GM18519 (cell line): ENCODE results near the gene PLCB1.

ENCODE experiments used
- ATAC-seq: cut with Tn5 transposase; IDR thresholded peaks from one replicate; pipeline ENCODE4 v1.9.1; 2021; ENCODE audit warnings: mild to moderate bottlenecking, moderate library complexity; ENCODE audit not compliant: unreplicated experiment, low FRiP score

Gene PLCB1

GRCh38 chr20:8471465-8471864 is 339.4 kb downstream of the PLCB1 start:
- no peak for ATAC-seq

DNA sequence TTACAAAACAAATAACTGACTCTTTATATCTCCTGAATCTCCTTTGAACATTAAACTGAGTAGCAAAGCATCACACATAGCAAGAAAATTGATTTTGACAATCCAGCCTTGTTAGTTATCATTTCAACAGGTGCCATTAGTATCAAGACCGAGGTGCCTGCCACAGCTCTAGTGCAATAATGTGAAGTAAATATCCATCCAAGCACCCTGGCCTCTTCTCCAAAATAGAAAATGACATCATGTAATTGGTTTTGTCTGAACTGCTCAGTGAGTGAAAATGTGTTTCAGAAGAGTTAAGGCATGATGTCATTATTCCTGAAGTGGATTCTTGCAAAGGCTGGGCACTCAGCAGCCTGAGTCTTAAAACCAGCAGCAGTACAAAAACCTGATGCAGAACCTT is 341.4 kb downstream of the PLCB1 start:
- no peak for ATAC-seq

DNA sequence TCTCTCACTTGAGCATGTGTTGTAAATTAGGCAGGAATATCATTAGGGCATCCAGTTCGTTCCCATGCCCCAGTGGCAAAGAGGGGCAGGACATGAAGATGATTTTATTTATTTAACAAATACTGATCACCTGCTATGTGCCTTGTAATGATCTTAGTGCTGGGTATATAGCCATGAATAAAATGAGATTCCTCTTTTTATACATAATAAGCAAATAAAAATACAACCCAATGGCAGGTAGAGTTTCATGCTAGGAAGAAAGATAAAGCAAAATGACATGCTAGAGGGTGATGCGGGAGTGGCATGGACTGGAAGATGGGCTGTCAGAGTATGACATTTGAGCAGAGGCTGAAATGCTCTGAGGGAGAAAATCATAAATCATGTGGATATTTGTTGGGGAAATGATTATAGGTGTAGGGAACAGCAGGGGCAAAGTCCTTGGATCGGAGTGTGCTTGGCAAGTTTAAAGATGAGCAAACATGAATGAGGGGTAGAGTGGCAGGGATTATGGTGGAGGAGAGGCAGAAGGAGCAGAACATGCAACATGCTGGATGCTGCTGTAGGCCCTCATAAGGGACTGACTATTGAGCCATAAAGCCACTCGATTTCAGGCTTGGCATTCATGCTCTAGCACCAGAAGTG is 342.1 kb downstream of the PLCB1 start:
- no peak for ATAC-seq

GRCh38 chr20:8476021-8476420 is 344.0 kb downstream of the PLCB1 start:
- ATAC-seq, result no peak

DNA sequence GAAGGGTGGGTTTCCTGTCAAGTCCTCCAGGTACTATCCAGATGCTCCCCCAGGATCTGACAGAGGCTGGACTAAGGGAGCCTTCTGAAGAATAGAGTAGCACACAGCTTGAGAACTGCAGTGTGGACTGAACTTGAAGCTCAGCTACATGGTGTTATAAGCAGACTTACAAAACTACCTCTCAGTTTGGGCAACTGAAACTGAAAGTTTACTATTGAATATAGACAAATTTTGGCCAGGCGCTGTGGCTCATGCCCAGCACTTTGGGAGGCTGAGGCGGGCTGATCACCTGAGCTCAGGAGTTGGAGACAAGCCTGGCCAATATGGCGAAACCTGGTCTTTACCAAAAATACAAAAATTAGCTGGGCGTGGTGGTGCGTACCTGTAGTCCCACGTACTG is 348.5 kb downstream of the PLCB1 start:
- no peak for ATAC-seq

- no peak for ATAC-seq
Observed at GRCh38 chr20:8487696-8488095, 355.6 kb downstream of the PLCB1 start.

DNA sequence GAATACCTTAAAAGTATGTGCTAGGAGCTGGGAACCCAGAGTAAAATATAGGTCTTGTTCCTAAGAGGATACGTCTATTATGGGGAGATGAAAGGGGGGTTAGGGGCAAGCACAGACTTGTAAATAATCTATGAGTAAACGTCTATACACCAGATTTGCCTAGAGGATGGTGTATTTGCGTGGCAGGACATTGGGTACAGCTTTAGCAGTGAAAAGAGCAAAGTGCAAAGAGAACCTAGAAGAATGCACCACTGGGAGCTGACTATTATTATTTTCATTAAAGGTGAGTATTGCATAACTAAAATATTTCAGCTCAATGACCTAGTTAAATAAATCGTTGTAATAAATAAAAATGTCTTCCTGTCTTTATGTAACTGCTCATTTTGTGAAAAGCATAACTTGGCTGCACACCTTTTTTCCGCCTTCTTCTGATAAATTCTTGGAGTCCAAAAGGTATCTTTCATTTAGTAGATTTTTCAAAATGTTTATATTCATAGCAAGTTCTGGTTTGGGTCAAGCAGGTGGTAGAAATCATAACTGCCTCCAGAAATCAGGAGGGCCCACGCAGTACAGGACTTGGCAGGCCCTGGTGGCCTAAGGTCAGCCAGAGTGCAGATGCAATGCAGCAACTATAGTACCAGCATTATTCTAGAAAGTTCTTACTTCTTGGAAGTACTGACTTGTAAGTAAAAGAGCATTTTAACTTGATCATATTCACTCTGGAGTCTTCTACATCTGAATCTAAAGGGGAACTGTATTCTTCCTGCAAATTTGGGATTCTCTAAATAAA is 357.2 kb downstream of the PLCB1 start:
- no peak for ATAC-seq

DNA sequence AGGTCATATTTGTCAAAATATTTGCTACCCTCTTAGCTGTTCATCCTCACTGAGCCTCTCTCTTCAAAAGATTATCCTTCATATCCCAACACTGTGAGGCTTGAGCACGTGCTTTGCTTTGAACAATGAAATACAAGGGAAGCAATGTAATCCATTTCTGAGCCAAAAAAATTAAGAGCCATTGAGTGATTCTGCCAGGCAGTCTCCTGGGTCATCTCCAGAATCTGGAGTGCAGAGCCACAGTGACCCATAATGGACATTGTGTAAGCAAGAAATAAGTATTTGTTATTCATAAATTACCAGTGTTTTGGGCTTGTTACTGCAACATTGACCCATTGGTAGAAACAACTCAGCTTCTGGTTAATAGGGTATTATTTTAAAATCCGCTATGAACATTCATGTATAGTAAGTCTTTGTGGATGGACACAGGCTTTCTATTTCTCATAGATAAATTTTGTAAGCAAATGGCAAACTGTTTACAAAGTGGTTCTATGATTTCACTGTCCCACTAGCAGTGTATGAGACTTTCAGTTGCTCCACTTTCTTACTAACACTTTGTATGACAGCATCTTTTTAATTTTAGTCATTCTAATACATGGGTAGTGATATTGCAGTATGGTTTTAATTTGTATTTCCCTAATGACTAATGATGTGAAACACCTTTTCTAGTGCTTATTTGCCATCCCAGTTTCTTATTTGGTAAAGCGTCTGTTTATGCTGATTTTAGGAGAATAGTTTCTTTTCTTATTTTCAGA is 358.2 kb downstream of the PLCB1 start:
- no peak for ATAC-seq

DNA sequence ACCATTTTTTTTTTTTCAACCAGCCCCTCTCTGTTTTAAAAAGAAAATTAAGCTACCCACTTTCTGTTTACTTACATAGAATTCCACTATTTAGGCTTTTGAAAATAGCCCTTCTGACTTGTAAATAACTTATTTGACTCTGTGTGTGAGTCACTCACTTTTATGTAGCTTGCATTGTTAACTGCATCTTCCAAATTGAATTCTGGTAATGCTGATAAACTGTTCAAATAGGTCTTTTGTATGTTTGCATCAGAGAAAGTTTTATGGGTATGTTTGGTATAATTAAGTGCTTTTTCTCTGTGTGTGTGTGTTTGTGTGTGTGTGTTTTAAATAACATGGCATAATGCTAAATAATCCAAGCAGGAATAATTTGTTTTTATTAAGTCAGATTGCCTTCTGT is 360.1 kb downstream of the PLCB1 start:
- no peak for ATAC-seq

- ATAC-seq, result no peak
Observed at GRCh38 chr20:8498571-8498970, 366.5 kb downstream of the PLCB1 start.

DNA sequence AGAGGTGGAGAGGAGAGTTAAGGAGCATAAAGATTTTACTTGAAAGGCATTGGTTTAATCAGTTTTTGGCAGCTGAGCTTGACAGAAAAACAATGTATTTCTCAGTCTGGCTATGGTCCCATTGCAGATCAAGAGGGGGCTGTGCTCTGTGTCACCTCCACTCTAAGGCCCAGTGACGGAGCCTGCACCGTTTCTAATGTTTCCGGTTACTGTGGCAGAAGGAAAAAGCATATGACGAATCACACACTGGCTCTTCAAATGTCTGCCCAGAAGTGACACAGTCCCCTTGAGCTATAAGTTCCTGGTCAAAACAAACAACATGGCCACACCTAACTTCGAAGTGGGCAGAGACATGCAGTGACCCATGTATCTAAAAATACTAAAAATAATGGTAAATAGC is 372.0 kb downstream of the PLCB1 start:
- no peak for ATAC-seq

DNA sequence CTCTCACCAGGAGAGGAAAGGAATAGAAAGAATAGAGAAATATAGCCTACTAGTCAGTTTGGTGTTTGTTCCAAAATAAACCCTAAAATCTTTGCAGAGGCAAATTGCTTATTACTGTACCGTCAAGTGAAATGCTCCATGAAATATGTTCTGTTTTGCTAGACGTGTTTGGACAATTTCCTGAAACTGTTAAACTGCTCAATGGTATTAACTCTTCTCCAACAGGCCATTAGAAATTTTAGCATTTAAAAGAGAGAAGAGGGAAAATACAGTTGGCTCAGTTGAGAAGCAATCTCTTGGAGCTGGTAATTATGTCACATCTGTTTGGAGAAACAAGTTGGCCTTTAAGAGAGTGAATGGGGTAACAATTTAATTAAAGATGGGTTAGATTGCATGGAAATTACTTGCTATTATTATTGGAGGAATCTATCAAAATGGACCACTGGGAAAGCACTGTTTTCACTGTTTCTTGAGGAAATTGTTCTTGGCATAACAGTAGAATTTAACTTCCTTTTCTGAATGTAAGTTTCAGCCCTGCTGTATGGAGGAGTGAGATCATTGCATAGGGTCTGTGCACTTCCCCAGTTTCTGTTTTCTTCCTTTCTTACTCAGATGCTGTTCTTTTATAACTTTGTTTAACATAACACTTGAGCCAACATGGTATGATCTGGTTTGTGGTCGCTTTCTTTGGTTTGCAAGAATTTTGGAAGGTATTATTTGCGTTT is 373.6 kb downstream of the PLCB1 start:
- ATAC-seq, result no peak

DNA sequence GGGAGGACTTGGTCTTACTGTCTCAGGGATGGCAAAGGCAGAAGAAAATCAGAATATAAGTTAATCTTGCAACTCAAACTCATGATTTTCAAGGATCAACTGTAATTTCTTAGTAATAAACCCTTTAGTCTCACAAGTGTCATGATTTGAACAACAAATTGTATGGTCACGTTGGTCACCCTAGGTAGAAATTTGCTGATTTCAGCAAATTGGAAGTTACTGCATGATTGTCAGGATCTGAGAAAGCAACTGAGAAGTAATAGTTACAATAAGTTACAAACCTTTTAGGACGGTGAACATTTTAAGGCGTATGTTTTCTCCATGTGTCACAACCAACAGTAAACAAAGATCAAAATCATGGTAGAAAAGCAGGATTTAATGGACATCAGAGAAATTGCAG is 375.2 kb downstream of the PLCB1 start:
- ATAC-seq, result no peak

DNA sequence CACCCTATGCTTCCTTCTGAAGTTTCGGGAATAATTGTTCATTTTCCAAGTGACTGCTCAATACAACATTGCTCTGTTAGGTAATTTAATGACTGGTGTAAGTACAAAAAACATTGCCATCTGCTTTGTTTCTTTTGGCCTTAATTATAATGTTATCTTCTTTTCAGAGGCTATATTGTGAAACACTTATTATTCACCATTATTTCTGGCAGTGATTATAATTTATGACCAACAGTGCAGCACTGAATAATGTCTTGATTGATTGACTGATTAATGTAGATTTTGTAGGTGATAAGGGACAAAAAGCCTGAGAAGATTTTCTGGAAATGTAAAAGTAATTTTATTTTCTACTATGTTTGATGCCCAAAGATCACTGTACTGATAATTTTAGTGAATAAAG is 377.7 kb downstream of the PLCB1 start:
- ATAC-seq, result no peak

DNA sequence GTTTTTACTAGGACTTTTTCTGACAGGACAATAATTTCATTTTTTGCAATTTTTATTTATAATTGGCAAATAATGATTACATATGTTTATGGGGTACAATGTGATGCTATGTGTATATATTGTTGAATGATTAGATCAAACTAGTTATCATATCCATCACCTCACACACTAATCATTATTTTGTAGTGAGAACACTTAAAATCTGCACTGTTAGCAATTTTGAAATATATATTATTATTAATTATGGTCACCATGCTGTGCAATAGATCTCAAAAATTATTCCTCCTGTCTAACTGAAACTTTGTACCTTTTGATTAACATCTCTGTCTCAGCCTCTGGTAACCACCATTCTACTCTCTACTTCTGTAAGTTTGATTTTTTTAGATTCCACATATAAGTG is 378.7 kb downstream of the PLCB1 start:
- no peak for ATAC-seq

DNA sequence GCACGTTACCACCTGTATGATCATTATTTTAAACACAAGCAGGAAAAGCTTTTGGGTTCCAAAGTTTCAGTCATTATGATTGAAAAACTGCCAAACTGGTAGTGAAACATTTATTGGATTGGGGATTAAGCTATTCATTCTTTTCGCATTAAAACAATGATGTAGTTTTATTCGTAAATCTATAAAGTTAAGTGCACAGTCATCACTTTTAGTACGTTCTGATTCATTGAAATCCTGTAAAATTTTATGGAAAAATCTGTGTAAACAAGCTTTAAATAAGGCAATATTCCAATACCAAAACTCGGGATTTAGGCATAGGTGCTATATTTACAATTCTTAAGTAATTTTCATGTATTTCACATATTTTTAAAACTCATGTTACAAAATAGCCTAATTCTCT is 379.9 kb downstream of the PLCB1 start:
- ATAC-seq, result no peak

DNA sequence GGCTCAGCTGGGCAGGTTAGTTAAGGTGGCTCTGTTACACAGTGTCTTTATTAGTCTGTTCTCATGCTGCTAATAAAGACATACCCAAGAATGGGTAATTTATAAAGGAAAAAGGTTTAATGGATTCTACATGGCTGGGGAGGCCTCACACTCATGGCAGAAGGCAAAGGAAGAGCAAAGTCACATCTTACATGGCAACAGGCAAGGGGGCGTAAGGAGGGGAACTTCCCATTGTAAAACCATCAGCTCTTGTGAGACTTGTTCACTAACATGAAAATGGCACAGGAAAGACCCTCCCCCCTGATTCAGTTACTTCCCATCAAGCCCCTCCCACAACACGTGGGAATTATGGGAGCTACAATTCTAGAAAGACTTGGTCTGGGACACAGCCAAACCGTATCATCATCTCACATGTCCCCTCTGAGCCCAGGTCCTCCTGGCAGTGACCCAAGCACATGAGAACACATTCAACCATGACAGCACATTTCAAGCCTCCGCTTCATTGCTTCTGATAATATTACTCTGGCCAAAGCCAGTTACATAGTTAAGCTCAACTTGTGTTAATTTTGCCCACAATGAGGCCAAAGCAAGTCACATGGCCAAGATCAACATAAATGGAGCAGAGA is 383.9 kb downstream of the PLCB1 start:
- no peak for ATAC-seq

DNA sequence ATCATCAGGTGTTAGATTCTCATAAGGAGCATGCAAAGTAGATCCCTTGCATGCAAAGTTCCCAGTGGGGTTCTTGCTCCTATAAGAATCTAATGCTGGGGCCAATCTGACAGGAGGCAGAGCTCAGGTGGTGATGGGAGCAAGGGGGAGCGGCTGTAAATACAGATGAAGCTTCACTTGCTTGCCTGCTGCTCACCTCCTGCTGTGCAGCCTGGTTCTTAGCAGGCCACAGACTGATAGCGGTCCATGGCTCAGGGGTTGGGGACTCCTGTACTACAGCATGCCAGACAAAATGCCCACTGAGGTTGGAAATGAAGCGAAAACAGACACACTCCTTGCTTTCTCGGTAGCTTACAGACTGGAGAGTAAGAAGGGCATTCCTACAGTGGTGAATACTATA is 386.8 kb downstream of the PLCB1 start:
- no peak for ATAC-seq

- ATAC-seq, result no peak
Observed at GRCh38 chr20:8519887-8520286, 387.8 kb downstream of the PLCB1 start.

DNA sequence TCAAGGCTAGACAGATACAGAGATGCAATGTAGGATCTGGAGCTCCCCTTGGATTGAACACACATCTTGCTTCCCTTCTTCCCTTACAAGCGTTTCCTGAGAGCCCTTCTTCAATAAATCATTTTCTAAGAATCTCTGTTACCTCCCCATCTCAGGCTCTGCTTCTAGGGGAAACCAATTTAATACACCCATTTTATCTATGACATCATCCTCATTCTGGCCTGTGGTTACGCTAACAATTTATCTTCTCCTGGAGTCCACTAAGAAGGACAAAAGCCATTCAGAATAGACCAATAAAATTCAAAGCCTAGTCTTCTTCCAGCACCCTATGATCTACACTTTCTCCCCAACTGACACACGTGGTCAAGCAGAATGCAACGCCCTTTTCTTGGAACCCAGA is 390.1 kb downstream of the PLCB1 start:
- no peak for ATAC-seq

- no peak for ATAC-seq
Observed at GRCh38 chr20:8523684-8524083, 391.6 kb downstream of the PLCB1 start.
